GM19467 (cell line): ENCODE data around the gene TMEM119.
A peak's percentile ranks its signal among the peaks of the same experiment; 100 is the strongest.
"Not testable (repeated sequence)": the region's sequence is repeated elsewhere in the genome, so short reads cannot be mapped to it uniquely, and the experiment has no call there.

Experiments used
- ATAC-seq: cut with Tn5 transposase; IDR thresholded peaks from one replicate; pipeline ENCODE4 v1.9.1; 2021; ENCODE audit warnings: mild to moderate bottlenecking, moderate library complexity; ENCODE audit not compliant: unreplicated experiment

TMEM119 gene

DNA sequence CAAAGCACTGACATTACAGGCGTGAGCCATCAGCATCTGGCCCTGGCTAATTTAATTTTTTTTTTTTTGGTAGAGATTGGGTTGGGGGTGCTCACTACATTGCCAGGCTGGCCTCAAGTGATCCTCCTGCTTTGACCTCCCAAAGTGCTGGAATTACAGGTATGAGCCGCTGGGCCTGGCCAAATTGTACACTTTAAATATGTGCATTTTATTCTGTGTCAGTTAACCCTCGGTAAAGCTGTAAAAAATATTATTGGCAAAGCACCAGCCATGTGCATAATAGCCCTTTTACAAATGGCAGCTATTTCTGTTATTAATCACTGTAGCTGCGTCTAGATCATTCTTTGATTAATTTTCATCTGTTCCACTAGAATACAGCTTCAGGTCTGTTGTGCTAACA, 12.0 kb downstream of the TMEM119 start:
- ATAC-seq, result no peak

DNA sequence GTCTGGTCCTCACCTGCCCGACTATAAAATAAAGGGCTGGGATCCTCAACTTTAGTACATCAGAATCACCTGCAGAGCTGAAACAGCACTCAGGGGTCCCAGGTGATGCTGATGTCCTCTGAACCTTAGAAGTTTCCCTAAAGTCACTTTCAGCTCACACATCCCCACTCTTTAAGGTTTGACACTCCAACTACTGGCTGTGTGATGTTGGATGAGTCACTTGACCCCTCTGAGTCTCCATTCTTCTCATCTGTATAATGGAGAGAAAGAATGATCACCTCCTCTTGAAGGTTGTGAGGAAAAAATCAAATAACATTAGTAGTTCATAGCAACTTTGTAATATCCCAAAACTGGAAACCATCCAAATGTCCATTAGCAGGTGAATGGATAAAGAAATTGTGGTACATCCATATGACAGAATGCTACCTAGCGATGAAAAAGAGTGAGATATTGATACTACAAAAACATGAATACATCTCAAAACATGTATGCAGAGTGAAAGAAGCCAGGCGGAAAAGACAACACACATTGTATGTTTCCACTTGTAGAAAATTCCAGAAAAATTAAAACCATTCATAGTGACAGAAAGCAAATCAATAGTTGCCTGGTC, 13.3 kb downstream of the TMEM119 start:
- no peak for ATAC-seq

DNA sequence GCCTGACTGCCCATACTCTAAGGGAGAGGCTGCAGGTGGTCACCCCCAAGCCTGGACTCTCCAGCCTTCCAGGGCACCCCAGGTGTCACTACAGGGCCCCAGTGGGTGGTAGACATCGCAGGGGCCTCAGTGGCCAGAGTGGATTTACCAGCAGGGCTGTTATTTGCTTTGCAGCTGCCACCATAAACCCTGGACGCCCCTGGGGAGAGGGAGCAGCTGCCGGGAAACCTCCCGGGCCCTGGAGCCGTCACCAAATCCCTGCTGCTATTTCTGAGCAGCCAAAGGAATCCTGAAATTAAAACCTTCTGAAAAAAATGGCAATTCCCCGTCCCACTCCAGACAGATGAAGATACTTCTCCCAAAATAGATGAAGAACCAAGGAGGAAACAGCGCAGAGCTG, 13.9 kb downstream of the TMEM119 start:
- no peak for ATAC-seq

DNA sequence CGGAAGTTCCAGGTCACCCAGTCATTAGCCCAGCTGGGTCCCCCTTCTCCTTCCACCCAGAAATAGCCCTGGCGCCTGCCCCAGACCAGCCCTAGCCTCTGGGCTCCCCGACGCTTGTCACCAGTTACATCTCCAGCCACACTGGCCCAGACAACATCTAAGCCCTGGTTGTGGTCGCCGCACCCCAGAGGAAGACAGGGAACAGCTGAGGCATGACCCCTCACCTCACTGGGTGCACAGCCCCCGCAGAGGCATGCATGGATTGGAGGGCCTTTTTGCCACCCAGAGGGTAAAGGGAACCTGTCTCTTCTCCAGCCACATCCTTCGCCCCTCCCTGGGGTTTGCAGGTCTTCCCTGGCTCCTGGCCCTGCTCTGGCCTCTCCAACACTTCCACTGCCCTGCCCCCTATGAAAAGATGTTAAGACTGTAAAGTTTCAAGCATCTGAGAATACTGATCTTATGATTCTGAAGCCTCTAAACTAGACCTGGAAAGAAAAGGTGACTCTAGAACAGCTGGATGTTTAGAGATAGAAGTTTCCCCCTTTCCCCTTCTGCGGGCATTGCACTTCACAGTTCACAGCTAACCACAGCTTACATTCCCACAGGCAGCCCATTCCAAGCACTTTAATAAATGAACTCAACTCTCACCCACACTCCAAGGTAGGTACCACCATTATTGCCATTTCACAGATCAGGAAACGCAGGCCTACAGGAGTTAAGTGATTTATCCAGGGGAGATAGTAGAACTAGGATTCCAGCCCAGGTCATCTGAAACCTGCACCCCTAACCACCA, 14.7 kb downstream of the TMEM119 start:
- ATAC-seq, result no peak

DNA sequence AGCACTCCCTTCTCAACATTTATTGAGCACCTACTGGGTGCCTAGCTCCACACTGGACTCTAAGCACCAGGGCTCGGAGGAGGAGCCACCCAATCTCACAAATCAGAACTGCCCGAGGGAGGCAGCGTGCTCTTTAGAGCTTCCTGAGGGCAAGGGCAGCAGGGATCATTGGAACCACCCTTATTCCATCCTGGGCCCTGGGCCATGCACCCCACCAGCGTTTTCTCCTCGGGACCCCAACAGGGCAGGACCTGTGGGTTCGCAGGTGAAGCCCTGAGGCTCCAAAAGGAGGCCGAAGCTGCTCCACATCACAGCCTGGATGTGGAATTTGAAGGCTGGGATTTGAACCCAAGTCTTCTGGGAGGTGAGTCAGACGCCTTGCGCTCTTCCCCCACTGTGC, 15.4 kb downstream of the TMEM119 start:
- ATAC-seq, result no peak

DNA sequence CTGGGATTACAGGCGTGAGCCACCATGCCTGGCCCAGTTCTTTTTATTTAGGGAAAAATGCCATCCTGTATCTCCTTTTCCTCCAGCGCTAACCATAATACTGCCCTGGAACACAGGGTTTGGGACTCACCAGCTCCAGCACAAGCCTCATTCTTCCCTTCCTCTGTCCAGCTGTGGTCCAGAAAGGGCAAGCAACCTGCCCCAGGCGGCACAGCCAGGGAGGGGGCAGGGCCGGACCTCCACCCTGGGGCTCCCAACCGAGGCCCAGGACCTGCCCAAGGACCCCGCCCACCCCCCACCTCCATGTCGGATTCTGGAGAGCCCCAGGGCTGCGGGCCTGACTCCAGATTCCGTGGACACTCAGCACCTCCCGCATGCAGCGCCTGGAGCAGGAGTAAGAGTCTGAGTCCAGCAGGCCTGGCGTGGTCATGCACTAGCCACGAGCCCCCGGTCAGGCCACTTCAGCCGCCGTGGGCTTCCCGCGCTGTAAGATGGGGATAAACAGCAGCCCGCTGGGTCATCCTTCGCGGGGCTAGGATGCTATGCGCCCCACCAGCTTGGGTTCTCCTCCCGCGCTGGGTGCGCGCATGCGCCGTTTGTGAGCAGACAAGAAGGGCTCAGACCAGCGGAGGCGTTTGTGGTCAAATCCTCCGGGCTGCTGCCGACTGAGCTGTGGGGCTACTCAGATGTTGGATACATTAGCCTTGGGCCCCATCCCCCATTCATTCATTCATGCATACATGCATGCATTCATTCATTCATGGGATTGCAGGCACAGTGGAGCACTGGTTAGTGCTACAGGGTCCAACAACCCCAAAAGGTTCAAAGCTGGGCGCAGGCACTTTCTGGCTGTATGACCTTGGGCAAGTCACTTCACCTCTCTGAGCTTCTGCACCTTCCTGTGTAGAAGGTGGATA, 16.3 kb downstream of the TMEM119 start:
- ATAC-seq, result no peak

DNA sequence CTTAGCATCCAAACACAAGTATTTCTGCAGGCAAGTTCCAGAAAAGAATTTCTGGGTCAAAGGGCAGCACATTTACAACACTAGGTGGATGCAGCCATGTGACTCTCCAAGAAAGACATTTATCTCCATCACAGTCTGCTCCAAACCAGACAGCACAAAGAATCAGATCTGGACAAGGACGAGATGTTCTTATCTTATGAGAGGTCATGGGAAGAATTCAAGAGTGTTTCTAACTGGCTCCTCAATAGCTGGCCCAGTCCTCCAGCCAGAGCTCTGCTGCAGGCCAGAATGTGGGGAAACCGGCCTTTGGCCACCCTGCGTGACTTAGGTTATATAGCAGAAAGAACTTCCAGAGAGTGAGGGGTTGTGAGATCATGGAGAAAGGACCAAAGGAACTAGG, 17.4 kb downstream of the TMEM119 start:
- ATAC-seq, result no peak

DNA sequence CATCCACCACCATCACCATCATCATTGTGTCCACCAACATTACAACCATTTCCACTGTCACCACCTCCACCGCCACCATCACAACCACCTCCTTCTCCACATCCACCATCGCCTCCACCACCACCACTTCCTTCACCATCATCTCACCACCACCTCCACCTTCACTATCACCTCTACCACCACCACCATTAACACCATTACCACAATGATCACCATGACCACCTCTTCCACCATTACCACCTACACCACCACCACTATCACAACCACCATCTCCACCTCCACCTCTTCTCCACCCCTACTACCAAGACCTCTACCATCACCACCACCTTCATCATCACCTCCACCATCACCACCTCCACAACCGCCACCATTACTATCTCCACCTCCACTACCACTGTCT, 19.1 kb downstream of the TMEM119 start:
- no peak for ATAC-seq

DNA sequence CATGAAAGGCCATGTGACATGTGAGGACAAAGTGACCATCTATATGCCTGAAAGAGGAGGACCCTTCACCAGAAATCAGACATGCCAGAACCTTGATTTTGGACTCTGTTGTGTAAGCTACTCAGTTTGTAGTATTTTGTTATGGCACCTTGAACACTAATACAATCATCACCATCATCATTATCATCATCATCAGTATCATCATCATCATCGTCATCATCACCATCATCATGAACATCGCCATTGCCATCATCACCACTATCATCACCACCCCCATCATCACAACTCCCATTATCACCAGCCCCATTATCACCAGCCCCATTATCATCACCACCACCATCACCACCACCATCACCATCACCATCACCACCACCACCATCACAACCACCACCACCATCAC, 19.6 kb downstream of the TMEM119 start:
- no peak for ATAC-seq

DNA sequence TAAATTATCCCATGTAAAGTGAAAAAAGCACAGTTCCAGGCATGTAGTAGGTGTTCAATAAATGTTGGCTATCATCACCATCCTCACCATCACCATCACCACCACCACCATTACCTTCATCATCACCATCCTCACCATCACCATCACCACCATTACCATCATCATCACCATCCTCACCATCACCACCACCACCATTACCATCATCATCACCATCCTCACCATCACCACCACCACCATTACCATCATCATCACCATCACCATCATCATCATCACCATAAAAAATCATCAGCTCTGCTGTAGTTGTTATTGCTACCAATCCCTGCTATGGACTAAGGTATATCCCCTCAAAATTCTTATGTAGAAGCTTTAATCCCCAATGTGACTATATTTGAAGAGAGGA, 20.4 kb downstream of the TMEM119 start:
- ATAC-seq, result no peak

DNA sequence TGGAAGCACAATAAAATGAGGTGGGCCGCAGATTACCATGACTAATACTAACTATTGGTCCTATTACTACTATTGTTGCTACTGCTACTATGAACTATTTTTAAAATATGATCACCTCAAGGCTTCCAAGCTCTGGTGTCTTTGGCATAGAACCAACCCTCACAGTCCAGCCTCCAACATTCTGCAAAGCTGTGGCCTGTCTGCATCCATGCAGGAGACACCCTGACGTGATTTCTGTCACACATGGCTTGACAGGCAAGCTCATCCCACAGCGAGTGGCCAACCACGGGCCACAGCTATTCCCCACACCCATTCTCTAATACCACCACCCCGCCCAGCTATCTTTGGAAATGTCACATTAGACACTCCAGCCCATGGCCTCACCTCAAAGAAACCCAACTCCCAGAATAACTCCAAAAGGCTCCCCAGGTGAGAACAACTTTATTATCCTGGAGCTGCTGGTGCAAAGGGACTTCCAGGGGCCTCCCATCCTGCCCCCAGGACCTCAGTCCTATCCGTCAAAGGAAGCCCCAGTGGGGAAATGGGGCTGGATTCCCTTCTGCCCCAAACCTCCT, 21.1 kb downstream of the TMEM119 start:
- no peak for ATAC-seq

DNA sequence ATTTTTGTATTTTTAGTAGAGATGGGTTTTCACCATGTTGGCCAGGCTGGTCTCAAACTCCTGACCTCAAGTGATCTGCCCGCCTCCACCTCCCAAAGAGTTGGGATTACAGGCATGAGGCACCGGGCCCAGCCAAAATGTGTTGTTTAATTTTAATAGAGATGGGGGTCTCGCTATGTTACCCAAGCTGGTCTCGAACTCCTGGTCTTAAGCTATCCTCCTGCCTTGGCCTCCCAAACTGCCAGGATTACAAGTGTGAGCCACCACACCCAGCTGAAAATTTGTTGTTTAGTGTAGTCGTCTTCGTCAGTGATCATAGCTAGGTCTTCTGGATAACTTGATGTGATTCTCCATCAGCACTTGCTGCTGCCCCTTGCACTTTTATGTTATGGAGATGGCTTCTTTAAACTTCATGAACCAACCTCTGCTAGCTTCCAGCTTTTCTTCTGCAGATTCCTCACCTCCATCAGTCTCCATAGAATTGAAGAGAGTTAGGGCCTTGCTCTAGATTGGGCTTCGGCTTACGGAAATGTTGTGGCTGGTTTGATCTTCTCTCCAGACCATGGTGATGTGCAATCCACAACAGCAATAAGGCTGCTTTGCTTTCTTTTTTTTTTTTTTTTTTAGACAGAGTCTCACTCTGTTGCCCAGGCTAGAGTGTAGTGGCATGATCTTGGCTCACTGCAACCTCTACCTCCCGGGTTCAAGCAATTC, 22.5 kb downstream of the TMEM119 start:
- no peak for ATAC-seq

DNA sequence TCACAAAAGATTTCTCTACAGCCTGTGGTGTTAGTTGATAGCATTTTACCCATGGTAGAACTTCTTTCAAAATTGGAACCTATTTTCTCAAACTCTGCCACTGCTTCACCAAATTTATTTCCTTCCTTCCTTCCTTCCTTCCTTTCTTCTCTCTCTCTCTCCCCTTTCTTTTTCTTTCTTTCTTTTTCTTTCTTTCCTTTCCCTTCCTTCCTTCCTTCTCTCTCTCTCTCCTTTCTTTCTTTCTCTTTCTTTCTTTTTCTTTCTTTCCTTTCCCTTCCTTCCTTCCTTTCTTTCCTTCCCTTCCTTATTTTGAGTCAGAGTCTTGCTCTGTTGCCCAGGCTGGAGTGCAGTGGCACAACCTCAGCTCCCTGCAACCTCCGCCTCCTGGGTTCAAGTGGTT, 23.6 kb downstream of the TMEM119 start:
- not testable (repeated sequence) for ATAC-seq

DNA sequence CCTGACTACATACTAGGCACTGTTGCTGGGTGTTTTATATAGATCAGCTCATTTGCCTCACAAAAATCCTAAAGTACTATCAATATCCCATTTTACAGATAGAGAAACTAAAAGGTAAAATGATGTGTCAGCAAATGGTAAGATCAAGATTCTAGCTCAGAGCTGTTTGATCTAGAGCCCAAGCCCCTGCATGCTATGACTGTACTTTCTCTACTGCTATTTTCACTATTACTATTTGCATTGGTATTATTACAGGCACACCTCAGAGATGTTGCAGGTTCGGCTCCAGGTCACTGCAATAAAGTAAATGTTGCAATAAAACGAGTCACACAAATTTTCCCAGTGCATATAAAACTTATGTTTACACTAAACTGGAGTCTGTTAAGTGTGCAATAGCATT, 24.6 kb downstream of the TMEM119 start:
- no peak for ATAC-seq

DNA sequence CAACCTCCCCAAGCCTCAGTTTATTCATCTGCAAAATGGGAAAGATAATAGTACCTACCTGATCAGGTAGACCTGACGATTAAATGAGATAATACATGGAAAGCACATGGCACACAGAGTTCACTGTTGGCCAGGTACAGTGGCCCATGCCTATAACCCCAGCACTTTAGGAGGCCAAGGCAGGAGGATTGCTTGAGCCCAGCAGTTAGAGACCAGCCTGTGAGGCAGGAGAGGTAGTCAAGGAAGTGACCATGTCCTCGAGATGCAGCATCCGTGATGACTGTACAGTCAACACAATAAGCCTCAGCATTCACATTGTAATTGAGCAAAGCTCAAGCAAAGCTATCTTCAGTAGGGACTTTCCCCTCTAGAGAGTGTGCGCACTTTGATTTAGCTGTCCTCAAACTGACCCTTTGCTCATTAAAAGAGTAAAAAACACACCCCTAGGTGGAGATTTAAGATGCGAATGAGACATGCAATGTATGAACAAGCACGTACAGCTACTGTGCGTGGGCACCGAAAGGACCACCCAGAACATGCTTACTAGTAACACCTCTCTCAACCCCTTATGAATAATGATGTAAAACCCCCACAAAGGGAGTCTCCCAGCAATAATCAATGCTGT, 25.6 kb downstream of the TMEM119 start:
- no peak for ATAC-seq

DNA sequence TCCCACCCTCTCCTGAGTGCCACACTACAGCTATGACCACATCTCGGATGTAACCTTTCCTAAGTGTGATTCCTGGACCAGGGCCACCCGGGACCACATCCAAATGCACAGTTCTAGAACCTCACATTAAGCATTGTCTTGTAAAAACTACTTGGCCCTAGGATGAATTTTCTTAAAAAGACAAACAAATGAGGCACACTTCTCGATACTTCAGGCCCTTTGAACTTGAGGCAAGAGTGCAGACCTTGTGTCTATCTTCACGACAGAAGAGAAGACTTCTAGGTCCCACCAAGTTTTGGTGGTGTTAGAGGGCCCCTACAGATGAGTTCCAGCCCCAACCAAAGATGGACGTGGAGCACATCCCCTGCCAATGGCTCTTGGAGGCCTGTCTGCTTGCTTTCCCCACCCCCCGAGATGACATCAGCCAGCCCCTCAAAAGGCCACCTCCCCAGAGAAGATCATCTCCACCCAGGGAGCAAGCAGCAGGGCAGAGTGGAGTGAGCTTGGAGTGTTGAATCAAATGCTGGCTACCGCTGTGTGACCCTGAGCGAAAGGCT, 26.2 kb downstream of the TMEM119 start:
- no peak for ATAC-seq

DNA sequence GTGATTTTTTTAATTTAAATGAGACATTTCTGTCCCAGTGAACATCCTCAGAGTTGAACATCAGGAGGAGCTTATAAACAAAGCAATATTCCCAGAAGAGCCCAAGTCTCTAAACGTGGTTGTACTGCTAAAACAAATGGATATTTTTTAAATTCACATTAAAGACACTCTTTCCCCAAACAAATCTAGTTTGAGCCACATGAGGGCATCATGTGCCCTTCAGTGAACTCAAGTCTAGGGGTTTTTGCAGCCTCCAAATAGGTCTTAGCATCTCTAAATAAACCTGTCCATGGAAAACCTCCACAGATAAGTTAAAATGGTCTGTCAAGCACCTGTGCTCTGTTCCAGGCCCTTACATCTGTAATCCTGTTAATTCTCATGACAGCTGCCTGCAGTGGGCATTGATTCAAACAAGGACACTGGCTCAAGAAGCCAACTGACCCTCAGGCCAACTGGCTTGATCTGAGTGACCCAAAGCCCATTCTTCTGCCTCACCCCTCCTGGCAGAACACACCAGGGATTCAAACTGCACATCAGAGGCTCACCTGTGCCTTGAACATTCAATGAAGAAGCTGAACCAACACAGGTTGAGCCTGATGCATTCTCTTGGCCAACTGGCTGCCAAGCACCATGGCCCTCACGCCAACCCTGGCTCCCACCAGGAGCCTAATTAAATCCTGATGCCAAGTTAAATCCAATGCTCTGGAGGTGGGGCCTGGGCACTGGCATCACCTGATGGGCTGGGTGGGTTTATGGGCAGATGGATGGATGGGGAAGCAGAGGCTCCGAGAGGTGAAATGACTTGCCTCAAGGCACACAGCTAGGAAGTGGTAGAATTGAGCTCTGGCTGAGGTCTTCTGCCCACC, 26.9 kb downstream of the TMEM119 start:
- ATAC-seq, result no peak

DNA sequence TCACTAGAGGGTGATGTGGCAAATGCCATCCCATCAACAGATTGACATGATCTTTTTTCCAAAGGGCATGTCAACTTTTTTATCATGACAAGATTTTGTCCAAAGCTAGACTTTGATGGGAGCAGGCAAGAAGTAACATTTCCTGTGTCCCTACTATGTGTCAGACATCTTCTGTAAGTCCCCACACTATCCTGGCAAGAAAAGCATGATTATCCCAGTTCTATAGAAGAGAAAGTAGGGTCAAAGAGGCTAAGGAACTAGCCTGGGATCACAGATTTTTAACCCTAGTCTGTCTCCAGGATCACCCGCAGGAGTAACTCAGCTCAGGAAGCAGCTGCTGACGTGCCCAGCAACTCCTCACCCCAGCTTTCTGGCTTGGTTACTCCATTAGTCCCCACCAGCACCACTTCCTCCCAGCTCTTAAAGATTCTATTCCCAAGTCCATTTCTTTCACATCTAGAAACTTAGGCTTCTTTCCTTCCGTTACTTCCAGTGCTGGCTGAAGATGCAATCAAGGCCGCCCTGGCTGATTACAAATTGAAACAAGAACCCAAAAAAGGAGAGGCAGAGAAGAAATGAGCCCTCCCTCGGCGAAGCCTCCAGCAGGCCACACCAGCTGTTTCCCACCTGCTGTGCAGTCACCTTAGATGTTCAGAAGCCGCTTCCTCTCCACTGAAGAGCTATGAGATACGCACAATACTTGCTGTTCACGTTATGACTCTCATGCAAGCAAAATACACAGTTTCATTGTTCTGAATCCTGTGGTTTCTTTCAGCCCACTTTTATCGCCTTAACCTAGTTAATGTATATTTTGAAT, 29.3 kb downstream of the TMEM119 start:
- peak; percentile 58 for ATAC-seq
